GM12878 (cell line): ENCODE results near the gene BIN1. TPM values are rescaled to one million over a fixed set of nuclear protein-coding genes. Genes with fewer than 3 reads are reported as not detected.

Source experiments
- ATAC-seq: fragments of 200-7000 bp; cut with Tn5 transposase; 3 replicates; pipeline ENCODE4 v1.9.1; 2020; ENCODE audit warnings: mild to moderate bottlenecking, moderate library complexity
- BruUV-seq: library from RNA; stranded (reverse); fragments of 400-500 nt; replicated peaks from 2 replicates; lab custom pipeline; 2021; lab: Mats Ljungman, UMichigan
- CTCF ChIA-PET: fragments of 300-600 bp; sonication (Branson Sonifier 250); formaldehyde crosslinking; extraction: SDS; loops from one replicate; lab custom pipeline; 2021; ENCODE audit warnings: inconsistent platforms; lab: Yijun Ruan, JAX
- POLR2A ChIA-PET: fragments of 350-600 bp; formaldehyde crosslinking; extraction: SDS; loops from one replicate; lab custom pipeline; 2021; ENCODE audit warnings: inconsistent platforms; lab: Charles Lee
- RAD21 ChIA-PET: fragments of 300-600 bp; sonication (Branson Sonifier 250); formaldehyde crosslinking; loops from one replicate; lab custom pipeline; 2023; ENCODE audit warnings: antibody characterized with exemption; ENCODE audit not compliant: unreplicated experiment; lab: Charles Lee
- SMC1A ChIA-PET: fragments of 300-600 bp; sonication (Branson Sonifier 250); formaldehyde crosslinking; loops from one replicate; lab custom pipeline; 2023; ENCODE audit not compliant: unreplicated experiment, uncharacterized antibody; lab: Charles Lee
- DNase-seq: peaks from one replicate; pipeline ENCODE4 v3.0.0-alpha.2; 2011; ENCODE audit warnings: low read depth, low spot score
- FAIRE-seq: peaks from 3 replicates; lab custom pipeline; 2011; peaks lifted over from hg19 to GRCh38; lab: Jason Lieb, UNC
- H2AFZ ChIP-seq: 2 replicates; pipeline ENCODE4 v1.6.0; 2011; ENCODE audit warnings: low read depth, low read length, control low read depth; ENCODE audit not compliant: control insufficient read depth
- H3K27ac ChIP-seq: 2 replicates; pipeline ENCODE4 v1.5.1; 2011; ENCODE audit warnings: control low read depth; ENCODE audit not compliant: control insufficient read depth, insufficient read depth
- H3K27me3 ChIP-seq, 2 experiments: replicated peaks in 1 of 2; 2 replicates each; pipeline versions ENCODE4 v1.6.0 to v1.6.1; 2011; ENCODE audit warnings: low read length in 1 of 2; ENCODE audit not compliant: control insufficient read depth in 2 of 2, insufficient read depth in 2 of 2
- H3K36me3 ChIP-seq, 2 experiments: 2 replicates each; pipeline ENCODE4 v1.5.1; 2011; ENCODE audit warnings: low read length in 1 of 2; ENCODE audit not compliant: control insufficient read depth in 2 of 2, insufficient read depth in 2 of 2
- H3K4me1 ChIP-seq: 2 replicates; pipeline ENCODE4 v1.6.1; 2011; ENCODE audit warnings: mild to moderate bottlenecking, low read length, moderate library complexity, mixed read lengths; ENCODE audit not compliant: control insufficient read depth, insufficient read depth
- H3K4me2 ChIP-seq: 2 replicates; pipeline ENCODE4 v1.6.0; 2011; ENCODE audit warnings: control low read depth; ENCODE audit not compliant: control insufficient read depth, insufficient read depth
- H3K4me3 ChIP-seq: fragments of 200-600 bp; sonication (generic); 2 replicates; pipeline ENCODE4 v1.5.1; 2016
- H3K79me2 ChIP-seq: 2 replicates; pipeline ENCODE4 v1.6.0; 2011; ENCODE audit warnings: low read length; ENCODE audit not compliant: control insufficient read depth, insufficient read depth
- H3K9ac ChIP-seq: 2 replicates; pipeline ENCODE4 v1.8.0; 2011; ENCODE audit warnings: low read length, control low read depth, mixed read lengths; ENCODE audit not compliant: control insufficient read depth, insufficient read depth
- H3K9me3 ChIP-seq: replicated peaks from 3 replicates; pipeline ENCODE4 v1.5.1; 2011; ENCODE audit warnings: mild to moderate bottlenecking, low read length; ENCODE audit not compliant: control insufficient read depth, insufficient read depth
- H4K20me1 ChIP-seq: 2 replicates; pipeline ENCODE4 v1.6.0; 2011; ENCODE audit not compliant: control insufficient read depth, insufficient read depth
- BHLHE40 ChIP-seq, 2 experiments: fragments of 450-650 bp in 1 of 2; IDR thresholded peaks; 2 replicates each; pipeline ENCODE4 v1.6.1; 2011 to 2017; ENCODE audit warnings: low read depth in 2 of 2, borderline replicate concordance in 1 of 2, improper control_type of control experiment in 1 of 2, low read length in 1 of 2, mild to moderate bottlenecking in 1 of 2
- CHD1 ChIP-seq: IDR thresholded peaks from 2 replicates; pipeline ENCODE4 v1.6.1; 2012; ENCODE audit warnings: low read depth, low read length, improper control_type of control experiment
- EGR1 ChIP-seq, 2 experiments: IDR thresholded peaks; 1 replicate in 1 of 2; 2 replicates in 1 of 2; pipeline ENCODE4 v1.6.1; 2011 to 2012; ENCODE audit warnings: low read depth in 2 of 2, low read length in 2 of 2, borderline replicate concordance in 1 of 2, mild to moderate bottlenecking in 1 of 2, moderate library complexity in 1 of 2
- HDGF ChIP-seq: fragments of 450-650 bp; IDR thresholded peaks from 2 replicates; pipeline ENCODE4 v1.6.1; 2016; ENCODE audit warnings: antibody characterized with exemption
- IRF4 ChIP-seq: IDR thresholded peaks from 2 replicates; pipeline ENCODE4 v1.6.1; 2011; ENCODE audit warnings: low read depth, low read length
- MEF2B ChIP-seq: fragments of 450-650 bp; IDR thresholded peaks from 2 replicates; pipeline ENCODE4 v1.6.1; 2018; ENCODE audit warnings: mild to moderate bottlenecking, moderate library complexity; ENCODE audit not compliant: partially characterized antibody, poor library complexity, severe bottlenecking
- NFIC ChIP-seq: IDR thresholded peaks from 2 replicates; pipeline ENCODE4 v1.6.1; 2012; ENCODE audit warnings: low read depth, mild to moderate bottlenecking, inconsistent platforms, low read length, moderate library complexity
- RELA ChIP-seq: fragments of 450-650 bp; IDR thresholded peaks from 2 replicates; pipeline ENCODE4 v1.8.0; 2014; ENCODE audit warnings: borderline replicate concordance; ENCODE audit not compliant: partially characterized antibody
- SREBF2 ChIP-seq: IDR thresholded peaks from 2 replicates; pipeline ENCODE4 v1.6.1; 2012; ENCODE audit warnings: mild to moderate bottlenecking, low read length
- TCF3 ChIP-seq: IDR thresholded peaks from 2 replicates; pipeline ENCODE4 v1.6.1; 2012; ENCODE audit warnings: low read depth, mild to moderate bottlenecking, low read length, borderline replicate concordance; ENCODE audit not compliant: insufficient read depth
- WGBS: methylation state at CpG from one replicate; pipeline ENCODE4 v1.1.6; 2016; ENCODE audit warnings: low lambda C conversion rate; ENCODE audit not compliant: insufficient replicate concordance, insufficient coverage; ENCODE audit errors: missing lambda C conversion rate; 5-methylcytosine and 5-hydroxymethylcytosine counted together
- in situ Hi-C: fragments of 300-500 bp; cut with MboI; formaldehyde crosslinking; loops from 9 replicates; pipeline ENCODE4 v1.14.3; 2018; ENCODE audit warnings: mixed read lengths
- intact Hi-C: fragments of 100-400 bp; cut with micrococcal nuclease; formaldehyde crosslinking; loops from one replicate; pipeline ENCODE4 v1.14.2; 2022; ENCODE audit not compliant: unreplicated experiment
- polyA plus RNA-seq, 11 experiments: library from polyadenylated mRNA; depleted of rRNA in 4 of 11; unstranded in 6 of 11; stranded (reverse) in 5 of 11; fragments of >200 nt; fragmentation: Nextera tagmentation in 4 of 11; fragmentation: Illumina TruSeq in 1 of 11; extraction: Ambion mirVana in 4 of 11; extraction: Trizol in 1 of 11; gene quantifications; 1 replicate in 1 of 11; 2 replicates in 10 of 11; pipeline versions ENCODE4 v1.2.1 to v1.2.3, GENCODE V29; 2011 to 2016; ENCODE audit warnings: inconsistent platforms in 2 of 11, missing spikeins in 2 of 11, low read depth in 1 of 11
- total RNA-seq, 4 experiments: library from RNA; depleted of rRNA in 3 of 4; stranded (reverse); fragments of >200 nt in 3 of 4; fragmentation: Illumina TruSeq in 1 of 4; extraction: Trizol in 1 of 4; gene quantifications; 2 replicates each; pipeline versions ENCODE4 v1.2.1 to v1.2.3, GENCODE V29; 2013 to 2021
- TF ChIP-seq, protein P1 (sequence below), 3 experiments: IDR thresholded peaks in 2 of 3; conservative IDR thresholded peaks in 1 of 3; 2 replicates each; pipeline ENCODE4 v1.5.1; 2011; ENCODE audit warnings: low read depth in 3 of 3, low read length in 3 of 3, mild to moderate bottlenecking in 3 of 3, control low read depth in 2 of 3, moderate library complexity in 2 of 3, inconsistent platforms in 1 of 3, mixed read lengths in 1 of 3; ENCODE audit not compliant: control insufficient read depth in 2 of 3, insufficient read depth in 1 of 3; ENCODE audit errors: extremely low read depth in 1 of 3
- TF ChIP-seq, protein P2 (sequence below): IDR thresholded peaks from 2 replicates; pipeline ENCODE4 v1.6.1; 2012; ENCODE audit warnings: low read depth, low read length, improper control_type of control experiment
- TF ChIP-seq, protein P3 (sequence below): IDR thresholded peaks from 2 replicates; pipeline ENCODE4 v1.6.1; 2012; ENCODE audit warnings: low read depth, low read length, improper control_type of control experiment
- TF ChIP-seq, protein P4 (sequence below): fragments of 450-650 bp; IDR thresholded peaks from 2 replicates; pipeline ENCODE4 v1.6.1; 2016; ENCODE audit warnings: mild to moderate bottlenecking

The BIN1 gene
- total and polyA plus RNA-seq, 10 of the 15 experiments (the other 5 are each of a cell fraction or from before 2014, with no cell fraction given) = 0.32 to 21.3 (median 11.2) TPM

DNA sequence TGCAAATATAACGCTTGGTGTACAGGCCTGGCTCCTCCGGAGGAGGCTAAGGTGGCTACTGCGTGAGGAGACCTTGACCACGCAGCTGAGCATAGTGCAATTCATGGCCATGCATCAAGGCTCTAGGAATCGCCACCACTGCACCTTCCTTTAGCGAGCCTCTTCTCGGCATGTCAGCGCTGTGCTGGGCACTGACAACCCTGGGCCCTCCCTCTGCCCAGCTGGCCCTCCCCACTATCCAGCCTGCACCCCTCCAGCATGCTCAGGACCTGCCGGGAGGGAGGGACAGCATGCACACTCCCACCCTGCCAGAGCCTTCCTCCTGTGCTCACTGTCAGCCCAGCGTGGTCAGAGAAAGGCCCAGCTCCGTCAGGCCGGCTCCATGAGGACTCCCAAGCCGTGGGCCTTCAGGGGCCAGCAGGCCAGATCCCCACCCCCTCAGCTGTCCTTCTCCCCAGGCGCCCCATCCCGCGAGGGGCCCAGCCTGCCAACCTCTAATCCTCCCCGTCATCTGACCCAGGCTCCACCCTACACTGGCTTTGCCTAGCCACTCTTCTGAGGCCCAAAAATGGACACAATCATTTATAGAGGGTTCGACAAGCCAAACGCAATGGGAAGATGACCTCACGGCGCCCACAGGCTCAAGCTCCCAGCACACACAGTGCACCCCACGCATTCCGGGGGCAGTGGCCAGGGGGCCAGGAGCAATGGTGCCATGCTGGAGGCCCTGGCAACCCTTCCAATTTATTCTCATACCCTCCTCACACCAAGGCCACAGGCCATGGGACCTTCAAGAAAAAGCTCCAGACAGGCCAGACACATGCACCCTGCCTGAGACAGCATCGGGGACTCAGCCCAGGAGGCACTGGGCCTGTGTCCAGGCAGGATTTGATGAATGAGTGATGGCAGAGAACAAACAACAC, 3.5 kb downstream of the BIN1 start (continued):
- no peak for TF ChIP-seq BHLHE40 (IDR thresholded peaks at IDR 0.05; ENCODE audit: borderline replicate concordance in 1 of 2, low read depth in 2 of 2, low read length in 1 of 2)
- TF ChIP-seq, all 136 proteins: peak for 0

DNA sequence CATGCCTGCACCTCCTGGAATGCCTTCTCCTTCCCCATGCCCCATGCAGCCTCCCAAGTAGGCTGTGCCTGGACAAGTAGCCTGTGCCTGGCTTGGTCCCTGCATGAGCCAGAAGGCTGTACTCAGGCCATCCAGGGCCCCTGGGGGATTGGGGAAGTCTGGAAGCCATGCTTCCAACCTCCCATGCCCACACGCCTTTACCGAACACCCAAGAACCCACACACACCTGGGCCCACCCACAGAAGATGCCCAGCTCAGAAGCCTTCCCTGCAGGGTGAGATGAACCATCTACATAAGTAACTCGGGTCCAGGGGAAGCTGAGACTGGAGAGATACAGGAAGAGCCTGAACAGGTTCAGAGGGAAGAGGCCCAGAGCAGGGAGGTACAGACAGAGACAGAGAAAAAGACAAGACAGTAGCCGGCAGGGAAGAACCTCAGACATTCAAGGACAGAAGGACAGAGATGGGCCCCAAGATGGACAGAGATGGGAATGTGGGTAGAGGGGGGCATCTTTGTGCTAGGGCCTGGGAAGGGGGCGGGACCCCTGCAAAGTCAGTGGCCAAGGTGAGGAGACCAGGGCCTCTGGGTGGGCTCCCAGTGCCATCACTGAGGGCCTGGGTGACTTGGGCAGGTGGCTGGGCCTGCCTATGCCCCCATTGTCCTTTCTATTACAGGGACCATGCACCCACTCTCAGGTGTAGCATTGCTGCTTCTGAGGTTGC, 4.3 kb downstream of the BIN1 start:
- no peak overlapping the region for H3K4me3 ChIP-seq
- no peak overlapping the region for H3K9ac ChIP-seq
- FAIRE-seq = no peak
- no peak overlapping the region for H3K4me2 ChIP-seq
- CTCF ChIA-PET = no interaction called here
- POLR2A ChIA-PET = no interaction called here
- no peak for TF ChIP-seq CHD1
- no peak for TF ChIP-seq EGR1 (IDR thresholded peaks at IDR 0.05; ENCODE audit: borderline replicate concordance in 1 of 2, low read depth in 2 of 2, low read length in 2 of 2)
- TF ChIP-seq, protein P1, sequence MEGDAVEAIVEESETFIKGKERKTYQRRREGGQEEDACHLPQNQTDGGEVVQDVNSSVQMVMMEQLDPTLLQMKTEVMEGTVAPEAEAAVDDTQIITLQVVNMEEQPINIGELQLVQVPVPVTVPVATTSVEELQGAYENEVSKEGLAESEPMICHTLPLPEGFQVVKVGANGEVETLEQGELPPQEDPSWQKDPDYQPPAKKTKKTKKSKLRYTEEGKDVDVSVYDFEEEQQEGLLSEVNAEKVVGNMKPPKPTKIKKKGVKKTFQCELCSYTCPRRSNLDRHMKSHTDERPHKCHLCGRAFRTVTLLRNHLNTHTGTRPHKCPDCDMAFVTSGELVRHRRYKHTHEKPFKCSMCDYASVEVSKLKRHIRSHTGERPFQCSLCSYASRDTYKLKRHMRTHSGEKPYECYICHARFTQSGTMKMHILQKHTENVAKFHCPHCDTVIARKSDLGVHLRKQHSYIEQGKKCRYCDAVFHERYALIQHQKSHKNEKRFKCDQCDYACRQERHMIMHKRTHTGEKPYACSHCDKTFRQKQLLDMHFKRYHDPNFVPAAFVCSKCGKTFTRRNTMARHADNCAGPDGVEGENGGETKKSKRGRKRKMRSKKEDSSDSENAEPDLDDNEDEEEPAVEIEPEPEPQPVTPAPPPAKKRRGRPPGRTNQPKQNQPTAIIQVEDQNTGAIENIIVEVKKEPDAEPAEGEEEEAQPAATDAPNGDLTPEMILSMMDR (IDR thresholded peaks at IDR 0.05 in 2 of 3, conservative IDR thresholded peaks at IDR 0.05 in 1 of 3; ENCODE audit: control insufficient read depth in 2 of 3, extremely low read depth in 1 of 3, insufficient read depth in 1 of 3, low read depth in 3 of 3, low read length in 3 of 3) = no peak
- no peak for TF ChIP-seq HDGF
- TF ChIP-seq MEF2B = no peak
- TF ChIP-seq, protein P2, sequence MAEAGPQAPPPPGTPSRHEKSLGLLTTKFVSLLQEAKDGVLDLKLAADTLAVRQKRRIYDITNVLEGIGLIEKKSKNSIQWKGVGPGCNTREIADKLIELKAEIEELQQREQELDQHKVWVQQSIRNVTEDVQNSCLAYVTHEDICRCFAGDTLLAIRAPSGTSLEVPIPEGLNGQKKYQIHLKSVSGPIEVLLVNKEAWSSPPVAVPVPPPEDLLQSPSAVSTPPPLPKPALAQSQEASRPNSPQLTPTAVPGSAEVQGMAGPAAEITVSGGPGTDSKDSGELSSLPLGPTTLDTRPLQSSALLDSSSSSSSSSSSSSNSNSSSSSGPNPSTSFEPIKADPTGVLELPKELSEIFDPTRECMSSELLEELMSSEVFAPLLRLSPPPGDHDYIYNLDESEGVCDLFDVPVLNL = no peak
- no peak for TF ChIP-seq IRF4
- no peak for TF ChIP-seq RELA
- TF ChIP-seq SREBF2 = no peak
- TF ChIP-seq NFIC = no peak
- TF ChIP-seq, protein P3, sequence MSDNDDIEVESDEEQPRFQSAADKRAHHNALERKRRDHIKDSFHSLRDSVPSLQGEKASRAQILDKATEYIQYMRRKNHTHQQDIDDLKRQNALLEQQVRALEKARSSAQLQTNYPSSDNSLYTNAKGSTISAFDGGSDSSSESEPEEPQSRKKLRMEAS = no peak
- TF ChIP-seq, protein P4, sequence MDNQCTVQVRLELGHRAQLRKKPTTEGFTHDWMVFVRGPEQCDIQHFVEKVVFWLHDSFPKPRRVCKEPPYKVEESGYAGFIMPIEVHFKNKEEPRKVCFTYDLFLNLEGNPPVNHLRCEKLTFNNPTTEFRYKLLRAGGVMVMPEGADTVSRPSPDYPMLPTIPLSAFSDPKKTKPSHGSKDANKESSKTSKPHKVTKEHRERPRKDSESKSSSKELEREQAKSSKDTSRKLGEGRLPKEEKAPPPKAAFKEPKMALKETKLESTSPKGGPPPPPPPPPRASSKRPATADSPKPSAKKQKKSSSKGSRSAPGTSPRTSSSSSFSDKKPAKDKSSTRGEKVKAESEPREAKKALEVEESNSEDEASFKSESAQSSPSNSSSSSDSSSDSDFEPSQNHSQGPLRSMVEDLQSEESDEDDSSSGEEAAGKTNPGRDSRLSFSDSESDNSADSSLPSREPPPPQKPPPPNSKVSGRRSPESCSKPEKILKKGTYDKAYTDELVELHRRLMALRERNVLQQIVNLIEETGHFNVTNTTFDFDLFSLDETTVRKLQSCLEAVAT = no peak
- no peak for TF ChIP-seq TCF3
- TF ChIP-seq, all 136 proteins: peak for 0
- ChIA-PET RAD21 (no interaction called here), SMC1A (no interaction called here)
- H3K9me3 ChIP-seq = no peaks in the 10 kb centered on the region
- DNase-seq = no peak
- in situ Hi-C loops = no loop called here
- no peak overlapping the region for H3K27ac ChIP-seq
- BruUV-seq = no TSS peak
- no peaks in the 10 kb centered on the region for H3K36me3 ChIP-seq
- 0 out of 2 replicates have a peak, but pooled peaks cover 3% of the 10 kb centered on the region for H3K4me1 ChIP-seq
- ATAC-seq = no peak
- peaks cover 5 to 7% of the 10 kb centered on the region in 2 experiments; a peak in 3 of 4 replicates for H3K27me3 ChIP-seq
- H4K20me1 ChIP-seq = no peaks in the 10 kb centered on the region
- intact Hi-C loops = no loop called here
- H2AFZ ChIP-seq = no peak overlapping the region
- no peaks in the 10 kb centered on the region for H3K79me2 ChIP-seq
- WGBS = 58% methylated on average over 5 of the region's 5 CpGs
